H9 (cell line): ENCODE measurements around the gene MMP19. TPM values are rescaled to one million over a fixed set of nuclear protein-coding genes. Genes with fewer than 3 reads are reported as not detected.

ENCODE experiments used
- DNase-seq: peaks from one replicate; pipeline ENCODE4 v3.0.0-alpha.2; 2017
- H2AFZ ChIP-seq: one replicate; pipeline ENCODE4 v1.6.1; 2013; ENCODE audit warnings: mild to moderate bottlenecking, low read length, control low read depth, moderate library complexity
- H2AK5ac ChIP-seq: 2 replicates; pipeline ENCODE4 v1.6.1; 2013; ENCODE audit warnings: low read length, control low read depth, mixed read lengths; ENCODE audit not compliant: insufficient read length
- H2BK120ac ChIP-seq: one replicate; pipeline ENCODE4 v1.6.1; 2013; ENCODE audit warnings: low read depth, mild to moderate bottlenecking, low read length, control low read depth, inconsistent platforms; ENCODE audit not compliant: poor library complexity, severe bottlenecking
- H2BK12ac ChIP-seq: 2 replicates; pipeline ENCODE4 v1.6.1; 2013; ENCODE audit warnings: low read length, control low read depth, mixed read lengths, low read depth; ENCODE audit not compliant: insufficient read length
- H2BK15ac ChIP-seq: 2 replicates; pipeline ENCODE4 v1.6.1; 2013; ENCODE audit warnings: low read depth, low read length, control low read depth
- H2BK20ac ChIP-seq: one replicate; pipeline ENCODE4 v1.6.1; 2013; ENCODE audit warnings: low read depth, mild to moderate bottlenecking, low read length, control low read depth, inconsistent platforms; ENCODE audit not compliant: poor library complexity, severe bottlenecking
- H2BK5ac ChIP-seq: 2 replicates; pipeline ENCODE4 v1.6.1; 2013; ENCODE audit warnings: low read length, control low read depth, mixed read lengths; ENCODE audit not compliant: insufficient read length
- H3K14ac ChIP-seq: 2 replicates; pipeline ENCODE4 v1.6.1; 2013; ENCODE audit warnings: low read length, control low read depth; ENCODE audit not compliant: insufficient read depth
- H3K18ac ChIP-seq: 2 replicates; pipeline ENCODE4 v1.6.1; 2013; ENCODE audit warnings: low read depth, mild to moderate bottlenecking, mixed read lengths, low read length, control low read depth; ENCODE audit not compliant: insufficient read length
- H3K23ac ChIP-seq: 2 replicates; pipeline ENCODE4 v1.6.1; 2013; ENCODE audit warnings: low read length, control low read depth, mixed read lengths, low read depth; ENCODE audit not compliant: insufficient read length
- H3K23me2 ChIP-seq: 2 replicates; pipeline ENCODE4 v1.6.1; 2013; ENCODE audit warnings: low read depth, mild to moderate bottlenecking, mixed read lengths, low read length, control low read depth; ENCODE audit not compliant: insufficient read length, poor library complexity, severe bottlenecking
- H3K27ac ChIP-seq: 2 replicates; pipeline ENCODE4 v1.5.1; 2013; ENCODE audit warnings: low read length, control low read depth, mixed read lengths, low read depth; ENCODE audit not compliant: insufficient read length
- H3K27me3 ChIP-seq: 2 replicates; pipeline ENCODE4 v1.6.1; 2013; ENCODE audit warnings: low read length, control low read depth, inconsistent platforms; ENCODE audit not compliant: insufficient read depth
- H3K4ac ChIP-seq: 2 replicates; pipeline ENCODE4 v1.6.1; 2013; ENCODE audit warnings: low read depth, mild to moderate bottlenecking, control low read depth, inconsistent platforms, low read length, moderate library complexity
- H3K4me1 ChIP-seq: 2 replicates; pipeline ENCODE4 v1.6.1; 2013; ENCODE audit warnings: low read length, control low read depth, inconsistent platforms; ENCODE audit not compliant: insufficient read depth
- H3K4me2 ChIP-seq: 2 replicates; pipeline ENCODE4 v1.6.1; 2013; ENCODE audit warnings: low read length, control low read depth, mixed read lengths; ENCODE audit not compliant: insufficient read length, insufficient read depth
- H3K56ac ChIP-seq: 2 replicates; pipeline ENCODE4 v1.6.1; 2013; ENCODE audit warnings: low read depth, mild to moderate bottlenecking, mixed read lengths, low read length, control low read depth; ENCODE audit not compliant: insufficient read length
- H3K79me1 ChIP-seq: 2 replicates; pipeline ENCODE4 v1.6.1; 2013; ENCODE audit warnings: low read depth, mild to moderate bottlenecking, moderate library complexity, low read length, control low read depth, inconsistent platforms; ENCODE audit not compliant: insufficient read depth, poor library complexity, severe bottlenecking
- H3K79me2 ChIP-seq: 2 replicates; pipeline ENCODE4 v1.6.1; 2013; ENCODE audit warnings: low read length, control low read depth, inconsistent platforms; ENCODE audit not compliant: insufficient read depth
- H3K9ac ChIP-seq: 2 replicates; pipeline ENCODE4 v1.6.1; 2013; ENCODE audit warnings: low read length, control low read depth, mixed read lengths; ENCODE audit not compliant: insufficient read length; ENCODE audit errors: extremely low read depth
- H3K9me3 ChIP-seq: one replicate; pipeline ENCODE4 v1.6.1; 2013; ENCODE audit warnings: low read depth, low read length, inconsistent platforms; ENCODE audit not compliant: control insufficient read depth
- H3T11ph ChIP-seq: one replicate; pipeline ENCODE4 v1.6.1; 2013; ENCODE audit warnings: mild to moderate bottlenecking, low read length, control low read depth, inconsistent platforms
- H4K20me1 ChIP-seq: one replicate; pipeline ENCODE4 v1.6.1; 2013; ENCODE audit not compliant: control insufficient read depth, insufficient read length, insufficient read depth
- H4K5ac ChIP-seq: 2 replicates; pipeline ENCODE4 v1.6.1; 2013; ENCODE audit warnings: low read depth, mild to moderate bottlenecking, mixed read lengths, low read length, control low read depth; ENCODE audit not compliant: insufficient read length
- H4K8ac ChIP-seq: replicated peaks from 2 replicates; pipeline ENCODE4 v1.6.1; 2013; ENCODE audit warnings: low read length, control low read depth, mixed read lengths, low read depth; ENCODE audit not compliant: insufficient read length
- H4K91ac ChIP-seq: 2 replicates; pipeline ENCODE4 v1.6.1; 2013; ENCODE audit warnings: low read depth, mild to moderate bottlenecking, moderate library complexity, mixed read lengths, low read length, control low read depth; ENCODE audit not compliant: insufficient read length
- H3K27ac Mint-ChIP-seq, 3 experiments: 2 replicates in 2 of 3; 3 replicates in 1 of 3; pipeline ENCODE4 v1.8.0; 2020 to 2021; ENCODE audit warnings: mixed read lengths in 3 of 3, mild to moderate bottlenecking in 1 of 3, moderate library complexity in 1 of 3
- H3K27me3 Mint-ChIP-seq: 2 replicates; pipeline ENCODE4 v1.8.0; 2021; ENCODE audit warnings: low read depth, mild to moderate bottlenecking, moderate library complexity, mixed read lengths
- H3K36me3 Mint-ChIP-seq, 3 experiments: 2 replicates in 2 of 3; 3 replicates in 1 of 3; pipeline ENCODE4 v1.8.0; 2020 to 2021; ENCODE audit warnings: low read depth in 3 of 3, mixed read lengths in 3 of 3; ENCODE audit not compliant: insufficient read depth in 1 of 3
- H3K4me1 Mint-ChIP-seq, 2 experiments: 2 replicates each; pipeline ENCODE4 v1.8.0; 2020; ENCODE audit warnings: mixed read lengths in 2 of 2
- H3K4me3 Mint-ChIP-seq, 2 experiments: 2 replicates in 1 of 2; 3 replicates in 1 of 2; pipeline ENCODE4 v1.8.0; 2020 to 2021; ENCODE audit warnings: mild to moderate bottlenecking in 2 of 2, mixed read lengths in 2 of 2, moderate library complexity in 1 of 2
- H3K9me3 Mint-ChIP-seq, 2 experiments: 2 replicates in 1 of 2; 3 replicates in 1 of 2; pipeline ENCODE4 v1.8.0; 2020; ENCODE audit warnings: mild to moderate bottlenecking in 2 of 2, mixed read lengths in 2 of 2, moderate library complexity in 1 of 2
- WGBS: extraction: QIAGEN DNeasy Blood & Tissue Kit; methylation state at CpG from one replicate; pipeline ENCODE4 v1.1.7; 2013; ENCODE audit warnings: missing lambda C conversion rate, low lambda C conversion rate, mixed read lengths; ENCODE audit not compliant: insufficient read length; ENCODE audit errors: extremely low coverage; 5-methylcytosine and 5-hydroxymethylcytosine counted together
- total RNA-seq: library from RNA; stranded (reverse); gene quantifications from 2 replicates; pipeline ENCODE4 v1.2.1, GENCODE V29; 2021
- TF ChIP-seq, protein P1 (sequence below): fragments of 200-600 bp; sonication (generic); conservative IDR thresholded peaks from 3 replicates; pipeline ENCODE4 v1.8.0; 2021; ENCODE audit warnings: antibody characterized with exemption, mild to moderate bottlenecking

The MMP19 gene
- total RNA-seq, 1 experiment from 2014 or later = 1.7 TPM

DNA sequence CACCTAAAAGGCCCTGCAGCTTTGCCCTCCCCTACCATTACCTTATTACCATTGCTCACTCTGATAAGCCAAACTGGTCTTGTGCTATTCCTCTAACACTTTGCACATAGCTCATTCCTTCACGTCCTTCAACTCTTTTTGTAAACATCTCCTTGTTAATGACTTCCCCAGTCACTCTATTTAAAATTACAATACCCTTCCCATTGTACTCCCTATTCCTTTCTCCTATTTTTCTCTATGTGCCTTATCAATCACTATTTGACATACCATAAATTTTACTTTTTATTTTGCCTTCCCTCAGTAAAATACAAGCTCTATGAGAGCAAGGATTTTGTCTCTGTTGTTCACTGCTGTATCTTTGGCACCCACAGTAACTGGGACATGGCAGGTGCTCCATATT lies 30.6 kb downstream of the MMP19 start:
- Histone ChIP-seq H2BK120ac (no peak overlapping the region), H4K5ac (no peak overlapping the region), H3K27me3 (no peaks in the 10 kb centered on the region), H4K8ac (no peak overlapping the region), H3K79me2 (peaks cover 63% of the 10 kb centered on the region), H4K20me1 (no peaks in the 10 kb centered on the region), H2AFZ (no peak overlapping the region), H3K4me1 (peaks cover 8% of the 10 kb centered on the region; the same call in 1 of the 2 replicates), H3K18ac (no peak overlapping the region), H2BK12ac (no peak overlapping the region), H3K9me3 (no peaks in the 10 kb centered on the region), H4K91ac (no peak overlapping the region), H3K14ac (no peak overlapping the region), H3K9ac (no peak overlapping the region), H3K4me2 (peak overlapping the region; percentile 24), H2AK5ac (no peak overlapping the region), H2BK15ac (no peak overlapping the region), H3K79me1 (peaks cover 16% of the 10 kb centered on the region), H2BK5ac (no peak overlapping the region), H3K23ac (no peak overlapping the region), H3K23me2 (peaks cover 3% of the 10 kb centered on the region), H3K27ac (no peak overlapping the region), H3K4ac (no peak overlapping the region), H3K56ac (no peak overlapping the region), H3T11ph (no peak overlapping the region), H2BK20ac (no peak overlapping the region)
- Mint-ChIP-seq H3K4me1 (peaks cover 35 to 38% of the 10 kb centered on the region in 2 experiments), H3K27ac (peak overlapping the region in 1 of 3 experiments; percentile 41; a peak in 2 of 7 replicates), H3K27me3 (no peaks in the 10 kb centered on the region), H3K36me3 (peaks cover 7 to 35% (median 30%) of the 10 kb centered on the region in 3 experiments; a peak in 6 of 7 replicates), H3K4me3 (peak overlapping the region in 1 of 2 experiments; percentile 11; a peak in 1 of 5 replicates), H3K9me3 (no peaks in the 10 kb centered on the region)
- no peak for DNase-seq
- WGBS = no CpG with 5 or more reads among the region's 1 CpG
- TF ChIP-seq, protein P1, sequence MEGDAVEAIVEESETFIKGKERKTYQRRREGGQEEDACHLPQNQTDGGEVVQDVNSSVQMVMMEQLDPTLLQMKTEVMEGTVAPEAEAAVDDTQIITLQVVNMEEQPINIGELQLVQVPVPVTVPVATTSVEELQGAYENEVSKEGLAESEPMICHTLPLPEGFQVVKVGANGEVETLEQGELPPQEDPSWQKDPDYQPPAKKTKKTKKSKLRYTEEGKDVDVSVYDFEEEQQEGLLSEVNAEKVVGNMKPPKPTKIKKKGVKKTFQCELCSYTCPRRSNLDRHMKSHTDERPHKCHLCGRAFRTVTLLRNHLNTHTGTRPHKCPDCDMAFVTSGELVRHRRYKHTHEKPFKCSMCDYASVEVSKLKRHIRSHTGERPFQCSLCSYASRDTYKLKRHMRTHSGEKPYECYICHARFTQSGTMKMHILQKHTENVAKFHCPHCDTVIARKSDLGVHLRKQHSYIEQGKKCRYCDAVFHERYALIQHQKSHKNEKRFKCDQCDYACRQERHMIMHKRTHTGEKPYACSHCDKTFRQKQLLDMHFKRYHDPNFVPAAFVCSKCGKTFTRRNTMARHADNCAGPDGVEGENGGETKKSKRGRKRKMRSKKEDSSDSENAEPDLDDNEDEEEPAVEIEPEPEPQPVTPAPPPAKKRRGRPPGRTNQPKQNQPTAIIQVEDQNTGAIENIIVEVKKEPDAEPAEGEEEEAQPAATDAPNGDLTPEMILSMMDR = no peak
